Measurements from ENCODE around the gene SETBP1. TPM values are rescaled to one million over a fixed set of nuclear protein-coding genes. Genes with fewer than 3 reads are reported as not detected.

SETBP1 gene
- total and polyA plus RNA-seq, 2 donors from 2014 or later = 2.7 to 71.7 TPM

- Histone ChIP-seq H3K9me3 (ENCODE audit: control insufficient read depth in 2 of 3, insufficient read depth in 1 of 3, low read length in 3 of 3) (no peaks in the 10 kb centered on the region), H3K4me1 (ENCODE audit: control insufficient read depth in 2 of 3, insufficient read depth in 2 of 3, low read depth in 1 of 3, low read length in 3 of 3) (peaks cover 0 to 21% (median 21%) of the 10 kb centered on the region in 3 donors), H3K9ac (ENCODE audit: low read length in 3 of 3) (no peak overlapping the region), H3K27me3 (ENCODE audit: control insufficient read depth, insufficient read depth, low read length) (no peaks in the 10 kb centered on the region), H3K36me3 (ENCODE audit: control insufficient read depth in 2 of 3, insufficient read depth in 3 of 3, low read length in 3 of 3) (no peaks in the 10 kb centered on the region), H3K4me3 (ENCODE audit: low read length in 3 of 3) (no peak overlapping the region), H3K27ac (ENCODE audit: low read depth in 2 of 2, low read length in 2 of 2) (no peak overlapping the region)
- FAIRE-seq (no peak), DNase-seq (no peak)
- intact Hi-C loops (cut with DNase I) = no loop called here
- no peak for TF ChIP-seq CTCF (IDR thresholded peaks at IDR 0.05; ENCODE audit: borderline replicate concordance, extremely low read depth, insufficient read depth)
Observed at GRCh38 chr18:44767807-44768206, 87.1 kb downstream of the SETBP1 start.

GRCh38 chr18:44770641-44771040, 90.0 kb downstream of the SETBP1 start:
- Histone ChIP-seq H3K4me1 (ENCODE audit: control insufficient read depth in 2 of 3, insufficient read depth in 2 of 3, low read depth in 1 of 3, low read length in 3 of 3) (peaks cover 0 to 20% (median 19%) of the 10 kb centered on the region in 3 donors), H3K27me3 (ENCODE audit: control insufficient read depth, insufficient read depth, low read length) (no peaks in the 10 kb centered on the region), H3K4me3 (ENCODE audit: low read length in 3 of 3) (no peak overlapping the region), H3K9me3 (ENCODE audit: control insufficient read depth in 2 of 3, insufficient read depth in 1 of 3, low read length in 3 of 3) (no peaks in the 10 kb centered on the region), H3K27ac (ENCODE audit: low read depth in 2 of 2, low read length in 2 of 2) (no peak overlapping the region), H3K9ac (ENCODE audit: low read length in 3 of 3) (no peak overlapping the region), H3K36me3 (ENCODE audit: control insufficient read depth in 2 of 3, insufficient read depth in 3 of 3, low read length in 3 of 3) (no peaks in the 10 kb centered on the region)
- FAIRE-seq (no peak), DNase-seq (no peak)
- intact Hi-C loops (cut with DNase I) = no loop called here
- TF ChIP-seq CTCF (IDR thresholded peaks at IDR 0.05; ENCODE audit: borderline replicate concordance, extremely low read depth, insufficient read depth) = no peak

- no peak overlapping the region for H3K9ac ChIP-seq (ENCODE audit: low read length in 3 of 3)
- no peaks in the 10 kb centered on the region for H3K9me3 ChIP-seq (ENCODE audit: control insufficient read depth in 2 of 3, insufficient read depth in 1 of 3, low read length in 3 of 3)
- H3K27me3 ChIP-seq (ENCODE audit: control insufficient read depth, insufficient read depth, low read length) = no peaks in the 10 kb centered on the region
- peaks cover 0 to 24% (median 15%) of the 10 kb centered on the region in 3 donors for H3K4me1 ChIP-seq (ENCODE audit: control insufficient read depth in 2 of 3, insufficient read depth in 2 of 3, low read depth in 1 of 3, low read length in 3 of 3)
- TF ChIP-seq CTCF (IDR thresholded peaks at IDR 0.05; ENCODE audit: borderline replicate concordance, extremely low read depth, insufficient read depth) = no peak
- peak overlapping the region; percentile 16 to 68 for H3K27ac ChIP-seq (ENCODE audit: low read depth in 2 of 2, low read length in 2 of 2)
- no peak for DNase-seq
- H3K36me3 ChIP-seq (ENCODE audit: control insufficient read depth in 2 of 3, insufficient read depth in 3 of 3, low read length in 3 of 3) = no peaks in the 10 kb centered on the region
- FAIRE-seq = no peak
- intact Hi-C loops (cut with DNase I) = no loop called here
- H3K4me3 ChIP-seq (ENCODE audit: low read length in 3 of 3) = no peak overlapping the region
Observed at GRCh38 chr18:44771572-44771955, 90.9 kb downstream of the SETBP1 start.

All from kidney (tissue), 14 donors.